GM18517 (cell line): Measurements from ENCODE around the gene PTH1R.

Source experiments
- ATAC-seq: cut with Tn5 transposase; IDR thresholded peaks from one replicate; pipeline ENCODE4 v1.9.1; 2021; ENCODE audit warnings: mild to moderate bottlenecking, moderate library complexity; ENCODE audit not compliant: unreplicated experiment

Gene PTH1R

GRCh38 chr3:46881596-46882376 lies 4.3 kb downstream of the PTH1R start:
- ATAC-seq, result no peak

- no peak for ATAC-seq
Observed at GRCh38 chr3:46882377-46883053, 5.0 kb downstream of the PTH1R start.

DNA sequence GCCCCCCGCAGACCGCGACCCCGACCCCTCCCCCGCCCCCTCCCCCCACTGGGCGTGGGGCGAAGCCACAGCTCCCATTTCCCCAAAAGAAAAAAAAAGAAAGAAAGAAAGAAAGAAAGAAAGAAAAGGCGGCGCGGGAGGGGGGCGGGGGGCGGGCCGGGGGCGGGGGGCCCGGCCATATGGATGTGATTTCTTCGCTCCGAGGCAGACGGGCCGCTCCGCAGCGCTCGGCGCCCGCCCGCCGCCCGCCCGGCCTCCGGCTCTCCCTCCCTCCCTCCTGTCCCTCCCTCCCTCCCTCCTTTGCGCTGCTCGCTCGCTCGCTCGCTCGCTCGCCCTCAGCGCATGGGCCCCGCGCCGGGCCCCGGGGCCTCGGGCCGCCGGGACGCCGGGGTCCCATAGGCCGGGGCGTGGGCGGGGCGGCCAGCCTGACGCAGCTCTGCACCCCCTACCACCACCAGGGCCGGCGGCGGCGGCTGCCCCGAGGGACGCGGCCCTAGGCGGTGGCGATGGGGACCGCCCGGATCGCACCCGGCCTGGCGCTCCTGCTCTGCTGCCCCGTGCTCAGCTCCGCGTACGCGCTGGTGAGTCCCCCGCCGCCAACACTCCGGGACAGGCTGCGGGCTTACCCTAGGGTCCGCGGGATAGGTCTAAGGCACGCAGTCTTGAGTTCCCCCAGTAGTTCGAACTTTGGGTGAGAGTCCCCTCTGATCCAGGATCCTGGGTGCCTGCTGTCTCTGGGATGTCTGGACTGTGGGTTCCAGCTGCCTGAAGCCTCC lies 5.7 kb downstream of the PTH1R start:
- ATAC-seq, result no peak

- ATAC-seq, result no peak
Observed at GRCh38 chr3:46883830-46884185, 6.3 kb downstream of the PTH1R start.

DNA sequence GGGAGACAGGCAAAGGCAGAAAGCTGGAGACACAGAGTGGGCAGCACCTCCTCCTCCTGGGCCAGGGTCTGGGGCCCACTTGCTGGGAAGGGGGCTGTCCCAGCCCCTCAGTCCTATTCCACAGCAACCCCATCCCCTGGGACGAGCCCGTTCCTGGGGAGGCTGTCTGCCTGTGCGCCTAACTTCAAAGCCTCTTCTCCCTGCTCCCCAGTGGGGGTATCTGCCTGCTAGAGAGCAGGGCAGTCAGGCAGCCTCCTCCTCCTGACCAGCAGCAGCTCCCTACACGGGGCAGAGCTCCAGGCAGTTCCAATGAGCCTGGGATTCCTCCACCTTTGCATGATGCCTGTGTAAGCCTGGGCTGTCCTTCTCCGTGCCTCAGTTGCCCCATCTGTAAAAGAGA lies 6.9 kb downstream of the PTH1R start:
- no peak for ATAC-seq

DNA sequence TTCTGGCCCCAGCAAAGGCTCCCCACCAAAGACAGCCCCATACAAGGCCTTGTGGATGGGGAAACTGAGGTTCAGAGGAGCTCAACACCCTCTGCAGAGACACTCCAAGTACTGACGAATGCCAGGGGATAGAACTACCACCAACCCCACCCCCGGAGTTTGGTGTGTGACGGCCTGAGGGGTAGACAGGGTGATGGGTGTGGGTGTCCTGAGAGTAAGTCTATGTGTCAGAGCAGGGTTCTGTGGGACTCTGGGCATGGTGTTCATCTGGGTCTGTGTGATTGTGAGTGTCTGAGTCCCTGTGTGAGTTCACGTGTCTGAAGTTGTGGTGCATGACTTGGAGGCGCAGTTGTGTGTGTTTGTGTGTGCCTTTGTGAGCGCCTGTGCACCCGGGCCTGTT lies 7.4 kb downstream of the PTH1R start:
- ATAC-seq, result no peak

GRCh38 chr3:46885612-46886011 lies 8.1 kb downstream of the PTH1R start:
- ATAC-seq, result no peak

- no peak for ATAC-seq
Observed at GRCh38 chr3:46887980-46888494, 10.5 kb downstream of the PTH1R start.

GRCh38 chr3:46888705-46889104 lies 11.2 kb downstream of the PTH1R start:
- ATAC-seq, result no peak

DNA sequence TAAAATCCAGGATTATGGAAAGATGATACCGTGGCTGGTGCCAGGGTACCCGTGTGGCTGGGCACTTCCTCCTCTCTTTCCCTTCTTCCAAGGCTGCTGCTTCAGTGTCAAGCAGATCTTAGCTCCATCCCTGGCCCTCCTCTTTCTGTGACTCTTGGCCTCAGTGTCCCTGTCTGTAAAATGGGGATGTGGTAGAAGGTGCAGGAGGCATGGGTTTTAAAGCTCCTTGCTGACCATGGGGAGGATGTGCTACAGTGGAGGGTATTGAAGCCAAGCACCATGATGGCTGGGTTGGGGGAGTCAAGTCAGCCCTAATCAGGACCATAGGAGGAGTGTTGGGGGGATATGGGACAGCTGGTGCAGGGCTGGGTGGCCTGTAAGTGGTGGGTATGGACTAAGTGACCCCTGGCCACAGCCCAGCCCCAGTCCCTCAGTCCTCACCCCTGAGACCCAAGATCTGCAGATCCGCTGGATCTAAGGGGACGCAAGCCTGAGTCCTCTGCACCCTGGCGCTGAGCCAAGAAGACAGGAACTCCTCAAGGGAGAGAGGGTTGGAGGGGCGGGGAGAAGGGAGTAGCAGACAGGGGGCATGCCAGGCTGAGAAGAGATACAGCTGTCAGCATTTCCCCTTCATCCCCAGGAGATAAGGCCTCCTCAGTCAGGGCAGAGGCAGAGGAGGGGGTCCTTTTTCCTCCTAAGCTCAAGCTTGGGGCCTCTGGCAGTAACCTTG lies 12.0 kb downstream of the PTH1R start:
- ATAC-seq, result no peak

DNA sequence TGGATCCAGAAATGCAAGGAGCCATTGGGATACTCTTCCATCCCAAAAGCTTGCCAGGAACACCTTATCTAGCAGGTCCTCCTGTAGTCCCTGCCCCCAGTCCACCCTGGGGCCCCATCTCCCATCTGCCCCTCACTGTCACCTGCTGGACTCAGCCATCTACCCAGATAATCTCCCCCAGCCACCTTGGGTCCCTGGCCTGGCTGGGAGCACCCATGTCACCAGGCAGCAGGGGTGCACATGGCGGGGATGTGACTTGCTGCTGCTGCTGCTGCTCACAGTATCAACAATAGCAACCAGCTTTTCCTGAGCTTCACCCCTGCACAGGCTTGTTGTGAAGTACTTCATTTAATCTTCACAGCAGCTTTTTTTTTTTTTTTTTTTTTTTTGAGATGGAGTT lies 12.6 kb downstream of the PTH1R start:
- no peak for ATAC-seq

DNA sequence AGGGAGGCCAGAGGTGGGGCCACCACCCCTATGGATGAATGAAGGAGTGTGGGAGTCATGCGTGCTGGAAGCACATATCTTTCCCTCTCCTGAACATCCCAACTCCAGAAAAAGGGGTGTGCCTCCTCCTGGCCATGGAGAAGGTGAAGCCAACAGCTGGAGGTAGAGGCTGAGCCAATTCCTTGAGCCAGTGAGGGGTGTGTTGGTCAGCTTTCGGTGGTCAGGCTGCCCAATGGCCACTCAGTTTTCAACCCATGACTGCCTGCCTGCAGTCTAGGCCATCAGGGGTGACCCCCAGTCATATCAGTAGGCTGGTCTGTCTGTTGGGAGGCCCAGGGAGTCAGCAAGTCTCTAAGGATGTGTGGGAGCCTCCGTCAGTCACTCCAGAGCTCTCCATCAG lies 13.6 kb downstream of the PTH1R start:
- ATAC-seq, result no peak

DNA sequence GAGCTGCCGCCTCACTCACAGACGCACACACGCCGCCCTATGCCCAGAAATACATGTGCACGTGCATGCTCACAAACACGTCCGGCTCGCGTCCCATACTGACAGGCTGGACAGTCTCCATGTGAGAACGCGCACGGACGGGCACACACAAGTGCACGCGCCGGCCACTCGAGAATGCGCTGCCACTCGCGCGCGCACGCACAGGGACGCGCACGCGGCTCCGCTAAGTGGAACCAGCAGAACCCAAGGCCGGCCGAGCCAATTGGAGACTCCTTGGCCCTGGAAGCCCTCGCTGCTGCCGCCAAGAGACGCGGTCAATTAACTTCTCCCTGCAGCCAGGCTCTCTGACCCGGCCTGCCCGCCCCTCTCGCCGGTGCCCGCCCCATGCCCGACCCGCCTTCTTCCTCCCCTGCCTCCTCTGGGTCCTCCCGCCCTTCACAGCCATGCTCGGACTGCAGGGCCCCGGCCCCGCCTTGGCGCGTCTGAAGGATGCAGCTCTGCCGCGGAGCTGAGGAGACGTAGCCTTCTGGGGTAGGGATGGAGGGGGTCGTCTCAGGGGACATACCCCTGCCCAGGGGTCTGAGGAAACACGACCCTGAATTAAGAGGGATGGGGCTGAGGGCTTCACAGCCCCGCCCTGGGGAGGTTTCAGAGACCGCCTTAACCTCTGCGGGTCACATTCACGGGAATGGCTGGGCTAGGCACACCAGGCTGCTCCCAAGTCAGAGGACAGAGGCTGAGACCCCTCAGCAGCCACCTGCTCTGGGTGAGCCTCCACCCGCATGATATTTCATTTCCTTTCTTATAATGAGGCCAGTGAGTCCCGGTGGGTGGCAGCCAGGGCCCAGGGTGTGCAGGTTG lies 15.0 kb downstream of the PTH1R start:
- no peak for ATAC-seq

DNA sequence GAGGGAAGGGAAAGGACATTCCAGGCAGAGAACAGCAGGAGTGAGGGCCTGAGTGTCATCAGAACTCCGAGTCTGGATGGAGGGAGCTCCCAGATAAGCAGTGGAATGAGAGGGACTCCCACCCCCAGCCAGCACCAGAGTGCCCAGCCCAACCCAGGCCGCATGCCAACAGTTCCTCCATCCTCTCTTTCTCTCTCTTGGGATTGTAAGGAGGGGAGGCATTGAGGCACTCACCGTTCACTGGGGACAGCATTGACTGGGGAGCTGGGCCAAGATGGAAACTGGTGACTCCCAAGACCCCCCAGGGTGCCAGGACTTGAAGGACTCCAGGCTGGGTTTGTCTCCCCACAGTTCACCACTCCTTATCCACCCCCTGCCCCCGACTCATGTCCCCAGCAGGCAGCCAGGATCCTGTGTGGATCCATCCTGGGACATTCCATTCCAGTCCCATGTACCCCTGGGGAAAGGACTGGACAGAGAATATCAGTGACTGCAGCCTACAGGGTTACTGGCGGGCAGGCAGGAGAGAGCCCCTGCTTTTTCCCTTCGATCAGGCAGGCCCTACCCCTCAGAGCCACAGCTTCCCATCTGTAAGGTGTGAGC lies 15.7 kb downstream of the PTH1R start:
- no peak for ATAC-seq

GRCh38 chr3:46893763-46894162 lies 16.2 kb downstream of the PTH1R start:
- ATAC-seq, result no peak

DNA sequence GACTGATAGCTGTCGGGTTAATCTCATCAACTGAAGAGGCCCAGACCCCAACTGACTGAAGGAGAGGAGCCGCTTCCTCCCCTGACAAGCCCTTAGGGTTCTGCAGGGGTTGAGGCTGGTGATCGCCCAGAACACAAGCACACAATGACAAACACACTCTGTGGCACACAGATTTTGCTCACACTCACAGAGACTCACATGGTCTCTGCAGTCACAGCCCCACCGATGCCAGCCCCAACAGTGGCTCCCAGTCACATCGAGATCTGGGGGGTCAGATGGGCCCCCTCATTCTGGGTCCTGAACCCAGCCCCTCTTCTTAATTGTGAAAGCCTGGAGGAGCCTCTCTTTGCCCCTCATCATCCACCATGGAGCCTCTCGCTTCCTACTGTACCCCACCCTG lies 16.7 kb downstream of the PTH1R start:
- ATAC-seq, result no peak

DNA sequence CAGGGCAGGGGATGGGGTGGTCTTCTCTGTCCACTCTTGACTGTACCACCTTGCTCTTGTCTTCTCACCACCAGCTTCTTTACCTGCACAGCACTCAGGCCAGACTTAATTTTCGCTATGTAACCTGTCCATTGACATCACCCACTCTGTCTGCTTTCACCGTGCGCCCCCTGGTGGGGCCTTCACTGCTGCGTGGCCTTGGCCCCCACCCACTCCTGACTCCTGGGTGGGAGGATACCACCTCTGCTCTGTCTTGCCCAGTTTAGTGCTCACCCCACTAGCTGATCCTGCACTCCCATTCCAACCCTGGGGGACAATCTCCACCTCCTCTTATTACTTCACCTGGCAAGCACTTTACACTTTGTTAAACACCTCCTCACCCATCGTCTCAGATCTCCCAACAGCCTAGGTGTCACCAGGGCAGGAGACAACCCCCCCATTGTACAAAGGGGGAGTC lies 17.7 kb downstream of the PTH1R start:
- ATAC-seq, result no peak

DNA sequence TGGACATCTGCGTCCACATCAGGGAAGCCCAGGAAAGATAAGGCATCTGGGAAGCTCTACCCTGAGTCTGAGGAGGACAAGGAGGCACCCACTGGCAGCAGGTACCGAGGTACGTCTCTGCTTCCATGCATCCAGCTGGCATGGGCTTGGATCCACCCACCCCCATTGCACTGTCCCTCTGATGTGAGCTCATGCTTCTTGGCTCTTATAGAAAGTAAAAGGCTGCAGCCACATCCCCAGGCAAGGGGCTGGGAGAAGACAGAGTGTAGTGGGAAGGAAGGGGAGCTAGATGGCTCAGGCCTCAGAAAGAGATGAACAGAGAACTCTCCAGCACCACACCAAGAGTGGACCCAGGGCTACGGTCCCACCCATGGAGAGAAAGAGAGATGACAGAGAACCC lies 18.2 kb downstream of the PTH1R start:
- no peak for ATAC-seq

- no peak for ATAC-seq
Observed at GRCh38 chr3:46896386-46896785, 18.9 kb downstream of the PTH1R start.

GRCh38 chr3:46897031-46897430 lies 19.5 kb downstream of the PTH1R start:
- no peak for ATAC-seq
